Measurements from ENCODE around the gene LANCL2.

GRCh38 chr7:55426676-55427075, 61.5 kb downstream of the LANCL2 start:
- TF ChIP-seq CTCF (IDR thresholded peaks at IDR 0.05 in 2 of 3, conservative IDR thresholded peaks at IDR 0.05 in 1 of 3; ENCODE audit: borderline replicate concordance in 1 of 3, insufficient read depth in 1 of 3, low read depth in 2 of 3, low read length in 2 of 3) (no peak), EZH2phosphoT487 (IDR thresholded peaks at IDR 0.05; ENCODE audit: borderline replicate concordance) (no peak), YY1 (IDR thresholded peaks at IDR 0.05; ENCODE audit: extremely low read depth, insufficient replicate concordance, low read depth, low read length) (no peak), REST (IDR thresholded peaks at IDR 0.05; ENCODE audit: low read depth) (no peak), POLR2AphosphoS5 (IDR thresholded peaks at IDR 0.05; ENCODE audit: low read depth, low read length) (no peak), CEBPB (IDR thresholded peaks at IDR 0.05; ENCODE audit: low read depth) (no peak), EZH2 (IDR thresholded peaks at IDR 0.05) (no peak), RAD21 (IDR thresholded peaks at IDR 0.05; ENCODE audit: low read depth) (no peak), CBX3 (IDR thresholded peaks at IDR 0.05; ENCODE audit: low read depth) (no peak), POLR2A (IDR thresholded peaks at IDR 0.05; ENCODE audit: borderline replicate concordance, extremely low read depth, insufficient read depth, insufficient read length) (no peak), SP1 (IDR thresholded peaks at IDR 0.05; ENCODE audit: low read depth) (no peak), ZNF274 (IDR thresholded peaks at IDR 0.05; ENCODE audit: low read depth, low read length) (no peak), MAX (IDR thresholded peaks at IDR 0.05) (no peak), JUND (IDR thresholded peaks at IDR 0.05) (no peak)

Measured in HCT116 (cell line).